Neural cell (in vitro differentiated cells): ENCODE data around the gene TRABD2B. TPM values are rescaled to one million over a fixed set of nuclear protein-coding genes. Genes with fewer than 3 reads are reported as not detected.

ENCODE experiments used
- H2AFZ ChIP-seq: fragments of 200-600, 300-800 bp; sonication (generic), shearing (Covaris generic); 2 replicates; pipeline ENCODE4 v1.6.0; 2014; ENCODE audit warnings: low read depth, mild to moderate bottlenecking, antibody characterized with exemption, low read length, moderate library complexity
- H3F3A ChIP-seq: fragments of 200-600 bp; shearing (Covaris generic); 2 replicates; pipeline ENCODE4 v1.6.1; 2016; ENCODE audit warnings: mild to moderate bottlenecking, moderate library complexity, mixed read lengths, antibody characterized with exemption, low read length; ENCODE audit not compliant: insufficient read depth, poor library complexity, severe bottlenecking
- H3K27ac ChIP-seq: fragments of 200-600, 300-800 bp; sonication (generic), shearing (Covaris generic); 2 replicates; pipeline ENCODE4 v1.5.1; 2014; ENCODE audit warnings: mild to moderate bottlenecking, low read length, moderate library complexity
- H3K27me3 ChIP-seq: fragments of 300-800, 200-600 bp; sonication (generic), shearing (Covaris generic); 2 replicates; pipeline ENCODE4 v1.6.0; 2014; ENCODE audit warnings: mild to moderate bottlenecking, low read depth, low read length, moderate library complexity; ENCODE audit not compliant: insufficient read depth
- H3K36me3 ChIP-seq: fragments of 300-800, 200-600 bp; sonication (generic), shearing (Covaris generic); 2 replicates; pipeline ENCODE4 v1.5.1; 2014; ENCODE audit warnings: mild to moderate bottlenecking, antibody characterized with exemption, low read length, moderate library complexity; ENCODE audit not compliant: insufficient read depth
- H3K4me2 ChIP-seq: fragments of 300-800, 200-600 bp; sonication (generic), shearing (Covaris generic); 2 replicates; pipeline ENCODE4 v1.6.0; 2014; ENCODE audit warnings: mild to moderate bottlenecking, low read length
- H3K4me3 ChIP-seq: fragments of 300-800, 200-600 bp; sonication (generic), shearing (Covaris generic); 2 replicates; pipeline ENCODE4 v1.5.1; 2014; ENCODE audit warnings: mild to moderate bottlenecking, low read length, moderate library complexity
- H3K79me2 ChIP-seq: fragments of 200-600 bp; shearing (Covaris generic); replicated peaks from 2 replicates; pipeline ENCODE4 v1.6.0; 2014; ENCODE audit warnings: mild to moderate bottlenecking, low read length, moderate library complexity; ENCODE audit not compliant: insufficient read depth
- H3K9ac ChIP-seq: fragments of 300-800, 200-600 bp; sonication (generic), shearing (Covaris generic); 2 replicates; pipeline ENCODE4 v1.6.1; 2016; ENCODE audit warnings: mild to moderate bottlenecking, low read length, mixed read lengths
- H3K9me2 ChIP-seq: fragments of 200-600 bp; shearing (Covaris generic); 2 replicates; pipeline ENCODE4 v1.6.1; 2016; ENCODE audit warnings: mild to moderate bottlenecking, low read length, mixed read lengths; ENCODE audit not compliant: insufficient read depth
- H3K9me3 ChIP-seq: fragments of 200-600, 300-800 bp; sonication (generic), shearing (Covaris generic); 2 replicates; pipeline ENCODE4 v1.6.1; 2016; ENCODE audit warnings: mild to moderate bottlenecking, mixed run types, low read length, moderate library complexity, mixed read lengths
- H4K20me1 ChIP-seq: fragments of 200-600 bp; shearing (Covaris generic); 2 replicates; pipeline ENCODE4 v1.6.1; 2016; ENCODE audit warnings: mild to moderate bottlenecking, mixed run types; ENCODE audit not compliant: insufficient read depth
- EP300 ChIP-seq: fragments of 450-650 bp; conservative IDR thresholded peaks from 2 replicates; pipeline ENCODE4 v1.6.1; 2014; ENCODE audit warnings: antibody characterized with exemption, mild to moderate bottlenecking, moderate library complexity; ENCODE audit not compliant: poor library complexity, severe bottlenecking
- EZH2 ChIP-seq: fragments of 200-600, 300-800 bp; shearing (Covaris generic), sonication (generic); IDR thresholded peaks from 2 replicates; pipeline ENCODE4 v1.6.1; 2014; ENCODE audit warnings: antibody characterized with exemption, low read length, borderline replicate concordance, mild to moderate bottlenecking; ENCODE audit not compliant: insufficient read depth, poor library complexity, severe bottlenecking
- MXI1 ChIP-seq: fragments of 450-650 bp; conservative IDR thresholded peaks from 2 replicates; pipeline ENCODE4 v1.6.1; 2014; ENCODE audit warnings: antibody characterized with exemption, mild to moderate bottlenecking; ENCODE audit not compliant: poor library complexity, severe bottlenecking
- POLR2AphosphoS5 ChIP-seq: IDR thresholded peaks from 2 replicates; pipeline ENCODE4 v1.6.1; 2012
- RAD21 ChIP-seq: fragments of 450-650 bp; conservative IDR thresholded peaks from 2 replicates; pipeline ENCODE4 v1.6.1; 2014; ENCODE audit warnings: antibody characterized with exemption, mild to moderate bottlenecking, moderate library complexity
- REST ChIP-seq: IDR thresholded peaks from 2 replicates; pipeline ENCODE4 v1.6.1; 2012; ENCODE audit warnings: borderline replicate concordance
- SMC3 ChIP-seq: fragments of 450-650 bp; conservative IDR thresholded peaks from 2 replicates; pipeline ENCODE4 v1.6.1; 2014; ENCODE audit warnings: antibody characterized with exemption, mild to moderate bottlenecking, moderate library complexity; ENCODE audit not compliant: poor library complexity
- TAF1 ChIP-seq: IDR thresholded peaks from 2 replicates; pipeline ENCODE4 v1.6.1; 2012; ENCODE audit warnings: low read depth
- polyA plus RNA-seq: library from polyadenylated mRNA; depleted of rRNA; stranded (reverse); fragments of >200 nt; gene quantifications from 2 replicates; pipeline ENCODE4 v1.2.3, GENCODE V29; 2014
- TF ChIP-seq, protein P1 (sequence below): fragments of 450-650 bp; IDR thresholded peaks from 2 replicates; pipeline ENCODE4 v1.5.1; 2014; ENCODE audit warnings: antibody characterized with exemption, mild to moderate bottlenecking, moderate library complexity; ENCODE audit not compliant: poor library complexity, severe bottlenecking

The TRABD2B gene
- polyA plus RNA-seq, 1 donor from 2014 or later = 0.02 TPM

DNA sequence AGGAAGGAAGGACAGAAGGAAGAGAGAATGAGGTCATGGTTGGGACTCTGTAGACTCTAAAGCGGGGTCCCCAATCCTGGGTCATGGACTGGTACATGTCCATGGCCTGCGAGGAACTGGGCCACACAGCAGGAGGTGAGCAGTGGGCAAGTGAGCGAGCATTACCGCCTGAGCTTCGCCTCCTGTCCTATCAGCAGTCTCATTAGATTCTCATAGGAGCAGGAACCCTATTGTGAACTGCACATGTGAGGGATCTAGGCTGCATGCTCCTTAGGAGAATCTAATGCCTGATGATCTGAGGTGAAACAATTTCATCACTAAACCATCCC is 128.9 kb downstream of the TRABD2B start:
- Histone ChIP-seq H3K27me3 (no peaks in the 10 kb centered on the region), H4K20me1 (no peaks in the 10 kb centered on the region), H3K4me2 (no peak overlapping the region), H3K27ac (no peak overlapping the region), H3K36me3 (no peaks in the 10 kb centered on the region), H3K9me2 (no peaks in the 10 kb centered on the region), H2AFZ (no peak overlapping the region), H3K9ac (no peak overlapping the region), H3K4me3 (no peak overlapping the region), H3K9me3 (no peaks in the 10 kb centered on the region), H3K79me2 (no peaks in the 10 kb centered on the region), H3F3A (no peaks in the 10 kb centered on the region)
- TF ChIP-seq POLR2AphosphoS5 = no peak
- TF ChIP-seq, protein P1, sequence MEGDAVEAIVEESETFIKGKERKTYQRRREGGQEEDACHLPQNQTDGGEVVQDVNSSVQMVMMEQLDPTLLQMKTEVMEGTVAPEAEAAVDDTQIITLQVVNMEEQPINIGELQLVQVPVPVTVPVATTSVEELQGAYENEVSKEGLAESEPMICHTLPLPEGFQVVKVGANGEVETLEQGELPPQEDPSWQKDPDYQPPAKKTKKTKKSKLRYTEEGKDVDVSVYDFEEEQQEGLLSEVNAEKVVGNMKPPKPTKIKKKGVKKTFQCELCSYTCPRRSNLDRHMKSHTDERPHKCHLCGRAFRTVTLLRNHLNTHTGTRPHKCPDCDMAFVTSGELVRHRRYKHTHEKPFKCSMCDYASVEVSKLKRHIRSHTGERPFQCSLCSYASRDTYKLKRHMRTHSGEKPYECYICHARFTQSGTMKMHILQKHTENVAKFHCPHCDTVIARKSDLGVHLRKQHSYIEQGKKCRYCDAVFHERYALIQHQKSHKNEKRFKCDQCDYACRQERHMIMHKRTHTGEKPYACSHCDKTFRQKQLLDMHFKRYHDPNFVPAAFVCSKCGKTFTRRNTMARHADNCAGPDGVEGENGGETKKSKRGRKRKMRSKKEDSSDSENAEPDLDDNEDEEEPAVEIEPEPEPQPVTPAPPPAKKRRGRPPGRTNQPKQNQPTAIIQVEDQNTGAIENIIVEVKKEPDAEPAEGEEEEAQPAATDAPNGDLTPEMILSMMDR = no peak
- TF ChIP-seq EP300 = no peak
- TF ChIP-seq REST = no peak
- no peak for TF ChIP-seq MXI1
- no peak for TF ChIP-seq EZH2
- no peak for TF ChIP-seq RAD21
- TF ChIP-seq SMC3 = no peak
- no peak for TF ChIP-seq TAF1

DNA sequence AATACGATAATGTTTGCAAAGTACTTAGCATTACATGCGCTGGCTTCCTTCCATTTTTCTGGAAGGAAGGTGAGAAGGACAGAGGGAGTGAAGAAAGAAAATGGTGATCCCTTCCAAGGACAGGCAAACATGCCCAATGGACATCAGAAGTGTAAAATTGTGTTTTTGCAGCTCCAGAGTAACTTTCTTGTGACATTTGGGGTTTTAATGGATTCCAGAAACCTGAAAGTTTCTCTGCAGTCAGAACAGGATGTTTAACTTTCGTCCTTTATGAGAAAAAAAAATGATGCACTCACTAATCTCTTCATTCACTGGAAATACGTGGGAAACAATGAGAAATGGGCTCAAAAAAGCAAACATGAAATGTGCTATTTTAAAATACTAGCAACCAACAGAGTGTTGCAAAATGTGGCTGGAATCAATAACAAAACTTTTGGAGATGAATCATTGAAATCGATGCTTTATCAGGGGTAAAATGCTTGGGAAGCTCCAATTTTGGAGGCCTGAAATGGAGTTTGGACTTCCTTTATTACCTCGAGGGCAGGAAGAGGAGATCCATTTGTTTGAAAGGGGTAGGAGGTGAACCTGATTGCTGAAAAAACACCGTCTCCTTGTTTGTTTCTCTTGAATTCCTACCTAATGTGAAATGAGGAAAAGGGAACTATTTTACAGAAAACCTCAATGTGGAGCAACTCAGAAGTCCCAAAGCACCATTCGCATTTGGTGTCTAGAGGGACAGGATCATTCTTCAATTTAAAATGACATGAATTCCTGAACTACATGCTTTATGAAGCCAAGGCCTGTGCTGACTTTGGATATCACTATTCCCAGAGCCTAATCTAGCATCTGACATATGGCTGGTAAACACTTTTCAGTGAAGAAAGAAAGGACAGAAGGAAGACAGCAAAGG is 129.5 kb downstream of the TRABD2B start:
- Histone ChIP-seq H3K79me2 (no peaks in the 10 kb centered on the region), H3K4me3 (no peak overlapping the region), H3K9me2 (no peaks in the 10 kb centered on the region), H2AFZ (no peak overlapping the region), H3F3A (no peaks in the 10 kb centered on the region), H3K36me3 (no peaks in the 10 kb centered on the region), H4K20me1 (no peaks in the 10 kb centered on the region), H3K9me3 (no peaks in the 10 kb centered on the region), H3K27me3 (no peaks in the 10 kb centered on the region), H3K4me2 (no peak overlapping the region), H3K9ac (no peak overlapping the region), H3K27ac (no peak overlapping the region)
- no peak for TF ChIP-seq MXI1
- no peak for TF ChIP-seq SMC3
- TF ChIP-seq RAD21 = no peak
- no peak for TF ChIP-seq REST
- no peak for TF ChIP-seq EP300
- no peak for TF ChIP-seq TAF1
- TF ChIP-seq, protein P1 = no peak
- no peak for TF ChIP-seq EZH2
